HG03060 (cell line): ENCODE results near the gene ADARB2.
"Not testable (repeated sequence)": the region's sequence is repeated elsewhere in the genome, so short reads cannot be mapped to it uniquely, and the experiment has no call there.

Experiments
- ATAC-seq: cut with Tn5 transposase; IDR thresholded peaks from one replicate; pipeline ENCODE4 v1.9.1; 2021; ENCODE audit warnings: low read depth, moderate number of reproducible peaks; ENCODE audit not compliant: unreplicated experiment

ADARB2 gene

GRCh38 chr10:1347962-1348772 lies 389.2 kb downstream of the ADARB2 start:
- ATAC-seq: no peak

- ATAC-seq: no peak
Observed at GRCh38 chr10:1347525-1347924, 389.8 kb downstream of the ADARB2 start.

DNA sequence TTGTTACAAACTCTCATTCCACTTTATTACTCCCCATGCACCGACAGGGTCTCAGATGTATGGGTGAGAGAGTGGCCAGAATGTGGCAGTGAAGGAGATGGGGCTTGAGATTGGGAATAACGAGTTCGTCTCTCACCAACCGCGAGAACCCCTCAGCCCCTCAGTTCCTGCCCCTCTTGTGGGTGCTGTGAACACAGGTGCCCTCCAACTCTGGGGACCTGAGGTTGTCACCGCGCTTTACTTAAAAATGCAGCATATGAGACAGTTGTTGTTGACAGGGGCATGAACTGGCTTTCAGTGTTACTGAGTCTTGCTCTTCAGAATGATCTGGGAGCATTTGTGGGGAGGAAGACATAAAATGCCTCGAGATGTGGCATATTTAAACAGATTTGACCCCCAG lies 391.1 kb downstream of the ADARB2 start:
- no peak for ATAC-seq

DNA sequence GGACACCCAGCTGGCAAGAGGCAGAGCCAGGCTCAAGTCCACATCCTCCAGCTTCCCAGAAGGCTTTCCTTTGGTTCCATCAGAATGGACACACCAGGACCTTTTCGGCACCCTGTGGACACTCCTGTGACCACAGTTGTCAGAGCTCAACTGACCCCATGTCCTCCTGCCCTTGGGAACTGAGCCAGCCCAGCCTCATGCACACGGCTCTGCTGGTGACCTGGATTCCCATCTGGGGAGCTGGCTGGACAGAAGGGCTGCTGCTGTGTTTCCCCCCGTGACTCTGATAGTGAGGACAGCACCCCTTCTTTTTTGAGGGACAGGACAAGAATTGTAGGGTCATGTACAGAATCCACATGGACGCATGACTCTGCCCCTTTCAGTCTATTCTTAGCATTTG lies 392.0 kb downstream of the ADARB2 start:
- ATAC-seq: no peak

DNA sequence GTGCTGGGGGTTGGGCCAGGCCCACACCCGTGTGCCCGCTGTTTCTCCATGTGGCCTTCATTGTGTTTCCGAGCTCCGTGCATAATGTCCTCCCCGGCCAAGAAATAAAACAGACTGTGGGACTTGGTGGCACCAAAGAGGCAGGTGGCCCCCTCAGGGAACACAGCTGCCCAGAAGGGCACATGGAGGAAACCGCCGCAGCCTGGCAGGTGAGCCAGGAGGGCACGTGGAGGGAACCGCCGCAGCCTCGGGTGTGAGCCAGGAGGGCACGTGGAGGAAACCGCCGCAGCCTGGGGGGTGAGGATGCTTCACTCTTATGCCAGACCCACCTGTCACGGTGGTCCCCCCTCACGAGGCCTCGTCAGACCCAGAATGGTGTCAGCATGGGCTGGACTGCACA lies 392.5 kb downstream of the ADARB2 start:
- ATAC-seq: no peak

GRCh38 chr10:1344408-1344807 lies 392.9 kb downstream of the ADARB2 start:
- no peak for ATAC-seq

DNA sequence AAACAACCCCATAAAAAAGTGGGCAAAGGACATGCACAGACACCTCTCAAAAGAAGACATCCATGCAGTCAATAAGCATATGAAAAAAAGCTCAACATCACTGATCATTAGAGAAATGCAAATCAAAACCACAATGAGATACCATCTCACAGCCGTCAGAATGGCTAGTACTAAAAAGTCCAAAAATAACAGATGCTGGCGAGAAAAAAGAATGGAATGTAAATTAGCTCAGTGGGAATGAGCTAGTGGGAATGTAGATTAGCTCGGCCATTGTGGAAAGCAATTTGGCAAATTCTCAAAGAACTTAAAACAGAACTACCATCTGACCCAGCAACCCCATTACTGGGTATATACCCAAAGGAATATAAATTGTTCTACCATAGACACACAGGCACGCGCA lies 394.1 kb downstream of the ADARB2 start:
- ATAC-seq: no peak

- ATAC-seq: not testable (repeated sequence)
Observed at GRCh38 chr10:1341052-1341451, 396.3 kb downstream of the ADARB2 start.

DNA sequence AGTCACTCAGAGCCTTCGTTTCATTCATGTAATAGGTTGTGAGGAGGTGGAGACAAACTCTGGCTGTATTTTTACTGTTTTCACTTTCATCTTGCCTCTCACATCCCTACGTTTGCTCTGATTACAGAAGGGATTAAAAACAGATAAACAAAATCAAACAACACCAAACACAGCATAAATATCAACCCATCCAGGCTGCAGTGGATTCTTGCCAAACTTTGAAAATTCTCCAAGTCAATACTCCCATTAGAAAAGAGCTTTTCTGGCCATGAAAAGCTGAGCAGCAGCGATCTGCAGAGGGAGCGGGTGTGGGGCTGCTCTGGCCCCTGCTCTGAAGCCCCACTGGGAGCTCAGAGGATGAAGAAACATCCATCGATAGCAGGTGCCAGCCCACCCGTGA lies 397.9 kb downstream of the ADARB2 start:
- ATAC-seq: no peak

DNA sequence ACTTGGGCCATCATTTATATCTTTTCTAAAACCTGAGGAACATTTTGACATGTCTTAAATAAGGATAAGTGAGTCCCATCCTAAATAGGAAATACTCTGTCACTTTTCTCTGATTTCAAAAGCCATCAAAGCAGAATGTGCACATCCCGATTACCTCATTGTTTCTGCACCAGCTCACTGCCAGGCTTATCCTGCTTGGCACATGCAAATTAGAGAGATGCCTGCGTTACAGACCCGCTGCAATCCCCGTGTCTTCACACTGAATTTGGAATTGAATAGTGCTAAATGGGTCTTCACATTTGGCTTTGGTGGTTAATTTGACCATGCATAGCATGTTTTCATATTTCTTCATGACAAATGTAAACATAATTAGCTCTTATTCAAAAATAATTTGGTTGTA lies 401.7 kb downstream of the ADARB2 start:
- no peak for ATAC-seq

DNA sequence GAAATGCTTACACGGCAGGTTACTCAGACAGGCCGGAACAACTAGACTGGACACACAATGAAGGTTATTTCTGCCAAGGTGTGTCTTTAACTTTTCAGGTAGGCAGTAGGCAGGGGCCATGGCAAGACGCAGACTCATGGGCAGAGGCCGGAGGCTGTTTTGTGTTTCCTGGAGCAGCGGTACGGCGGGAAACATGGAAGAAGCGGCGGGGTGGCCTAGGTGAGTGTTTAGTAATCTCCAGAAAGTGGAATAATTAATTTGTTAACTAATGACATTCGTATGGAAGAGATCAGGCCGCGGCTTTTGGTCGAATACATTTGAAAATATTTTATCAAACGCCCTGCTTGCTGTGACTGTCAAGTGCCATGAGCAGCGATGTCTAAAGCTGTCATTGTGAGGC lies 403.3 kb downstream of the ADARB2 start:
- no peak for ATAC-seq

GRCh38 chr10:1331560-1331959 lies 405.8 kb downstream of the ADARB2 start:
- no peak for ATAC-seq

DNA sequence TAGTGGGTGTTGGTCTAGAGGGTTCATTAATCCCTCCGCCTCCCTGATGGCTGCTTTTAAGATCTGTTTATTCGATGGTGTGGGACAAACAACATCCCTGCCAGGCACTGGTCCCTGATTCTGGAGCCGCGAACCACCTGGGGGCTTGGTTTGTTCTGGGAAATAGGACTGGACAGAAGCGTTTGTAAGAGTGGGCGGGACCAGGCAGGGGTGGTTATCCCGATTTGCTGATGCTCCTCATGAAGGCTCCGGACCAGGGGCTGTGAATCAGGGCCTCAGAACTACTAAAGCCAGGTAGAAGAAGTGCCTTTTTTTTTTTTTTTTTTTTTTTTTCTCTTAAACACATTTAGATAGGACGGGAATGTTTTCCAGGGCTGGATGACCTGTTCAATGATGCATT lies 407.7 kb downstream of the ADARB2 start:
- no peak for ATAC-seq

GRCh38 chr10:1328981-1329614 lies 408.2 kb downstream of the ADARB2 start:
- no peak for ATAC-seq

DNA sequence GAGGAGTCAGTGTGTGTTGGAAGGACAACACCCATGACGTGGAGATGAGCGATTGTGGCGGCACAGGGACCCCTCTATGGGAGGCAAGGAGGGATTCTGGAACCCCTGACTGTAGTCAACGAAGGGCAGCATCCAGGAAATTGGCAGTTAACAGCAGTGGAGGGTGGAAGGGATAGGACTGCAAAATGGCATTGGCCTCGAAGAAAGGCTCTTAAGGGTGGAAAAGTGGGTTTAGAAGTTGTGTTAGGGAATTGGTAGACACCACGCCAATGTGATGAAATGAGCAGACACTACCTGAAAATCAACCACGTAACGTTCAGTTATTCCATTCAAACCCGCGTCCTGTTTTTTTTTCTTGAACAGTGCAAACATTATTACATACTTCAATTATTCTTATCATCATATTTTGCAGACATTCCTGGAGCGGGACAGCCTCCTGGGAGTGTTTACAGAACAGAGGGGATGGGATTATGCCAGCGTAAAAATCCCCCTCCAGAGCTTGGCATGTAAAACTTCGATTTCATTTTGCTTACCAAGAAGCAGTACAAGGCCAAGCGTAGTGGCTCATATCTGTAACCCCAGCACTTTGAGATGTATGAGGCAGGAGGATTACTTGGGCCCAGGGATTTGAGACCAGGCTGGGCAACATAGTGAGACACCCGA lies 409.0 kb downstream of the ADARB2 start:
- ATAC-seq: no peak

GRCh38 chr10:1327759-1328158 lies 409.6 kb downstream of the ADARB2 start:
- no peak for ATAC-seq

- ATAC-seq: not testable (repeated sequence)
Observed at GRCh38 chr10:1326514-1326913, 410.8 kb downstream of the ADARB2 start.

DNA sequence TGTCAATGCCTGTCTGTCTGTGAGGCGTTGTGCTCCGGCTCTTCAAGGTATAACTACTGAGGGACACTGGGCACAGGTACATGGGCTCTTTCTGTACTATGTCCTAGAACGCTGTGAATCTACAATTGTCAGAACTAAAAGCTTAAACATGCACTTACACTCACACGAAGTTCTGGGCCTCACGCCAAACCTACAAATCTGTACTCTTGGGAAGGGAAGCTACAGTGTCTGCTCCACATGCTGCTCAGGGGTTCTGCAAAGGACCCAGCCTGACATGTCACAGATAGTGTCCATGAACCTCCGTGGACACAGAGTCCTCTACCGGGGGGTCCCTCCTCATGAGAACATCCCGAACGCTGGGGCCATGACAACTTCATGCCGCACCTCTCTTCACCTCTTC lies 412.4 kb downstream of the ADARB2 start:
- ATAC-seq: no peak

- no peak for ATAC-seq
Observed at GRCh38 chr10:1323951-1324350, 413.4 kb downstream of the ADARB2 start.

DNA sequence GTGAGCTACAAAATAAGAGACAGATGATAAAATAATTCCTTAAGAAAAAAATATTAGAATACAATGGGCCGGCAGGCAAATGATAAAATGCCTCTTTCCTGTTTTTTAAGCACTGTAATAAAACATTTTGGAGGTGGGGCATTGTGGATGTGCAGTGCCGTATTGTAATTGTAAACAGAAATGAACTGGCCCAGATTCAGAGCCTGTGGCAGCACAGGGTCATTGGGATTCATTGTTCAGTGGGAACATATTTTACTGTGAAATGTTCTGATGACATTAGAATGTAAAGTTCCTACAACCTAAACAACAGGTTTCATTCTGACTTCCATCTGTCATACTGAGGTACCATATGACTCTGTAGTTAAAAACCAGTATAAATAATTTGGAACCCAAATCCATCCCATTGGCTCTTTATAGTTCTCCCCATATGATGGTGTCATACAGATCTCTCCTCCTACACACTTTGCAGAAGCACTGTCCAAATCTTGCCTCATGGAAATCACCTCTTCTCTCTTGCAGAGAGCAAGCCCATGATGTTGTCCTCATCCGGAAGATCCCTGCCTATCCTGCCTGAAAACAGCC lies 416.5 kb downstream of the ADARB2 start:
- no peak for ATAC-seq

DNA sequence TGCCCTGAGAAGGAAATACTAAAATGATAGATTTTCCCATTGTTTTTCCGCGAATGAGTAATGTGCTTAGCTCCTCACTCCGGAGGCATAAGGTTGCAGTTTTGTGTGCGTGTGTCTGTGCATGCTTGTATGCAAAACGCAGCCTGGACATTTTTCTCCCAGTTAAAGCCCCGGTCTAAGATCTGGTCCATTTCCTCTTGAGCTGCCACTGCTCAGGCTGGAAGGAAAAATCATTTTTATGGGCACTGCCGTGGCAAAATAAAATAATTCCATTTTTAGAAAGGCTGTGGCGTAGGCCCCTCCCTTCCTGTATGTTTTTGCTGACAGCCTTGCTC lies 420.5 kb downstream of the ADARB2 start:
- no peak for ATAC-seq
